K562 (cell line): ENCODE results near the gene INHBC. TPM values are rescaled to one million over a fixed set of nuclear protein-coding genes. Genes with fewer than 3 reads are reported as not detected.

Source experiments
- IFI16 ChIP-seq: fragments of 250-450 bp; sonication (Bioruptor Pico); IDR thresholded peaks from 2 replicates; pipeline ENCODE4 v2.1.2; 2022; ENCODE audit warnings: mild to moderate bottlenecking, inconsistent platforms
- MYC ChIP-seq, 2 experiments: fragments of 250-450 bp in 1 of 2; sonication (Bioruptor Pico) in 1 of 2; IDR thresholded peaks; 2 replicates each; pipeline versions ENCODE4 v1.5.1 to v1.6.1; 2012 to 2021; ENCODE audit warnings: low read depth in 2 of 2, borderline replicate concordance in 1 of 2, improper control_type of control experiment in 1 of 2, low read length in 1 of 2, mild to moderate bottlenecking in 1 of 2, moderate library complexity in 1 of 2
- NBN ChIP-seq: fragments of 450-650 bp; IDR thresholded peaks from 2 replicates; pipeline ENCODE4 v1.6.1; 2016; ENCODE audit warnings: low read depth, mild to moderate bottlenecking
- RBM25 ChIP-seq: fragments of 200-400 bp; formaldehyde crosslinking; IDR thresholded peaks from 2 replicates; pipeline ENCODE4 v1.6.1; 2018; ENCODE audit warnings: low read length, low read depth, moderate library complexity; ENCODE audit not compliant: severe bottlenecking
- RCOR1 ChIP-seq, 2 experiments: IDR thresholded peaks; 2 replicates each; pipeline ENCODE4 v1.6.1; 2012; ENCODE audit warnings: low read depth in 2 of 2, low read length in 2 of 2, borderline replicate concordance in 1 of 2, improper control_type of control experiment in 1 of 2
- ZC3H11A ChIP-seq: IDR thresholded peaks from 2 replicates; pipeline ENCODE4 v1.6.1; 2012; ENCODE audit warnings: low read depth, low read length, improper control_type of control experiment
- ZNF695 ChIP-seq: fragments of 450-650 bp; formaldehyde crosslinking; IDR thresholded peaks from 2 replicates; pipeline ENCODE4 v1.4.0; 2020; ENCODE audit warnings: mild to moderate bottlenecking, moderate library complexity
- polyA plus RNA-seq, 8 experiments: library from polyadenylated mRNA; depleted of rRNA in 4 of 8; stranded (reverse) in 5 of 8; unstranded in 3 of 8; fragments of >200 nt; fragmentation: Nextera tagmentation in 2 of 8; fragmentation: Illumina TruSeq in 1 of 8; extraction: Ambion mirVana in 2 of 8; extraction: Trizol in 1 of 8; gene quantifications; 2 replicates each; pipeline versions ENCODE4 v1.2.1 to v1.2.3, GENCODE V29; 2011 to 2014; ENCODE audit warnings: inconsistent platforms in 1 of 8, missing spikeins in 1 of 8
- total RNA-seq, 7 experiments: library from RNA; depleted of rRNA in 6 of 7; stranded (reverse); fragments of >200 nt in 6 of 7; fragmentation: Illumina TruSeq in 2 of 7; extraction: Trizol in 2 of 7; gene quantifications; 2 replicates each; pipeline versions ENCODE4 v1.2.1 to v1.2.3, GENCODE V29; 2011 to 2021; ENCODE audit warnings: low replicate concordance in 1 of 7
- TF ChIP-seq, protein P1 (sequence below), 2 experiments: IDR thresholded peaks; 2 replicates each; pipeline ENCODE4 v1.6.1; 2011; ENCODE audit warnings: borderline replicate concordance in 1 of 2, control low read depth in 1 of 2, low read depth in 1 of 2, low read length in 1 of 2, mild to moderate bottlenecking in 1 of 2, mixed read lengths in 1 of 2, moderate library complexity in 1 of 2; ENCODE audit not compliant: insufficient read depth in 1 of 2, insufficient read length in 1 of 2, poor library complexity in 1 of 2, severe bottlenecking in 1 of 2; ENCODE audit errors: extremely low read depth in 1 of 2
- TF ChIP-seq, protein P2 (sequence below), 2 experiments: fragments of 450-650 bp in 1 of 2; sonication (generic) in 1 of 2; formaldehyde crosslinking in 1 of 2; IDR thresholded peaks; 2 replicates each; pipeline versions ENCODE4 v1.7.1 to v1.9.0; 2016 to 2022; ENCODE audit warnings: inconsistent platforms in 1 of 2, mild to moderate bottlenecking in 1 of 2, missing genetic modification reagents in 1 of 2
- TF ChIP-seq, protein P3 (sequence below): fragments of 450-650 bp; IDR thresholded peaks from 2 replicates; pipeline ENCODE4 v1.6.1; 2016; ENCODE audit warnings: borderline replicate concordance
- TF ChIP-seq, protein P4 (sequence below): fragments of 250-450 bp; sonication (Bioruptor Pico); IDR thresholded peaks from 2 replicates; pipeline ENCODE4 v1.5.0; 2020; ENCODE audit warnings: mild to moderate bottlenecking

The INHBC gene
- total and polyA plus RNA-seq, 9 of the 15 experiments (the other 6 are each of a cell fraction or from before 2014, with no cell fraction given), result 0.07 to 0.24 (median 0.15) TPM; not detected in 4

DNA sequence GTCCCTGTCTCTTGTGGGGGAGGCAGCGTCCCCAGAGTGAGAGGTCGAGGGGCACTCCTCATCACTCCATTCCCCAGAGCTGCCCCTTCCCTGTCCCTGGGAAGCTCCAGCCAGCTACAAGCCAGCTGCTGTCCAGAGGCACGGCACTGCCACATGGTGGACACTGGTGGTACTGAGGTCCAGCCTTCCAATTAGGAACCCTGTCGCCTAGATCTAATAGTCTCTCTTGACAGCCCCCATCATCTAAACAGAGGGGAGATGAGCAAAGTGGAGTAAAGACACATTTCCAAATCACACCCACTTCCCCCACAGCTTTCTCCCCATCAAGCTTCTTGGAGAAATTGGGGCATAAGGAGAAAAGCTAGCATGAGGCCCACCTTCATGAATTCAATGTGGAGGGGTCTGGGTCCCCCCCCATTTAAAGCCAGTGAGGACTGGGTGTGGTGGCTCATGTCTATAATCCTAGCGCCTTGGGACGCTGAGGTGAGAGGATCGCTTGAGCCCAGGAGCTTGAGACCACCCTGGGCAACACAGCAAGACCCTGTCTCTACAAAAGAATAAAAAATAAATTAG lies 18.4 kb downstream of the INHBC start (continued):
- TF ChIP-seq, protein P1, sequence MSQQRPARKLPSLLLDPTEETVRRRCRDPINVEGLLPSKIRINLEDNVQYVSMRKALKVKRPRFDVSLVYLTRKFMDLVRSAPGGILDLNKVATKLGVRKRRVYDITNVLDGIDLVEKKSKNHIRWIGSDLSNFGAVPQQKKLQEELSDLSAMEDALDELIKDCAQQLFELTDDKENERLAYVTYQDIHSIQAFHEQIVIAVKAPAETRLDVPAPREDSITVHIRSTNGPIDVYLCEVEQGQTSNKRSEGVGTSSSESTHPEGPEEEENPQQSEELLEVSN (IDR thresholded peaks at IDR 0.05; ENCODE audit: borderline replicate concordance in 1 of 2, extremely low read depth in 1 of 2, insufficient read depth in 1 of 2, insufficient read length in 1 of 2, low read depth in 1 of 2, low read length in 1 of 2, poor library complexity in 1 of 2, severe bottlenecking in 1 of 2), result no peak
- TF ChIP-seq IFI16 (CRISPR knock-in tag), result no peak
- TF ChIP-seq ZNF695, result no peak
- TF ChIP-seq MYC (IDR thresholded peaks at IDR 0.05; ENCODE audit: low read depth, low read length), result peak; percentile 57; the same call in 1 of the 2 replicates
- TF ChIP-seq MYC (CRISPR knock-in tag; IDR thresholded peaks at IDR 0.05; ENCODE audit: borderline replicate concordance, low read depth), result 0 out of 2 replicates have a peak, but pooled peaks have one; percentile 15
- no peak for TF ChIP-seq ZC3H11A
- TF ChIP-seq, protein P2, sequence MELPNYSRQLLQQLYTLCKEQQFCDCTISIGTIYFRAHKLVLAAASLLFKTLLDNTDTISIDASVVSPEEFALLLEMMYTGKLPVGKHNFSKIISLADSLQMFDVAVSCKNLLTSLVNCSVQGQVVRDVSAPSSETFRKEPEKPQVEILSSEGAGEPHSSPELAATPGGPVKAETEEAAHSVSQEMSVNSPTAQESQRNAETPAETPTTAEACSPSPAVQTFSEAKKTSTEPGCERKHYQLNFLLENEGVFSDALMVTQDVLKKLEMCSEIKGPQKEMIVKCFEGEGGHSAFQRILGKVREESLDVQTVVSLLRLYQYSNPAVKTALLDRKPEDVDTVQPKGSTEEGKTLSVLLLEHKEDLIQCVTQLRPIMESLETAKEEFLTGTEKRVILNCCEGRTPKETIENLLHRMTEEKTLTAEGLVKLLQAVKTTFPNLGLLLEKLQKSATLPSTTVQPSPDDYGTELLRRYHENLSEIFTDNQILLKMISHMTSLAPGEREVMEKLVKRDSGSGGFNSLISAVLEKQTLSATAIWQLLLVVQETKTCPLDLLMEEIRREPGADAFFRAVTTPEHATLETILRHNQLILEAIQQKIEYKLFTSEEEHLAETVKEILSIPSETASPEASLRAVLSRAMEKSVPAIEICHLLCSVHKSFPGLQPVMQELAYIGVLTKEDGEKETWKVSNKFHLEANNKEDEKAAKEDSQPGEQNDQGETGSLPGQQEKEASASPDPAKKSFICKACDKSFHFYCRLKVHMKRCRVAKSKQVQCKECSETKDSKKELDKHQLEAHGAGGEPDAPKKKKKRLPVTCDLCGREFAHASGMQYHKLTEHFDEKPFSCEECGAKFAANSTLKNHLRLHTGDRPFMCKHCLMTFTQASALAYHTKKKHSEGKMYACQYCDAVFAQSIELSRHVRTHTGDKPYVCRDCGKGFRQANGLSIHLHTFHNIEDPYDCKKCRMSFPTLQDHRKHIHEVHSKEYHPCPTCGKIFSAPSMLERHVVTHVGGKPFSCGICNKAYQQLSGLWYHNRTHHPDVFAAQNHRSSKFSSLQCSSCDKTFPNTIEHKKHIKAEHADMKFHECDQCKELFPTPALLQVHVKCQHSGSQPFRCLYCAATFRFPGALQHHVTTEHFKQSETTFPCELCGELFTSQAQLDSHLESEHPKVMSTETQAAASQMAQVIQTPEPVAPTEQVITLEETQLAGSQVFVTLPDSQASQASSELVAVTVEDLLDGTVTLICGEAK (IDR thresholded peaks at IDR 0.05), result no peak
- TF ChIP-seq, protein P2 (CRISPR knock-in tag; IDR thresholded peaks at IDR 0.05), result no peak
- no peak for TF ChIP-seq RBM25
- TF ChIP-seq, protein P3, sequence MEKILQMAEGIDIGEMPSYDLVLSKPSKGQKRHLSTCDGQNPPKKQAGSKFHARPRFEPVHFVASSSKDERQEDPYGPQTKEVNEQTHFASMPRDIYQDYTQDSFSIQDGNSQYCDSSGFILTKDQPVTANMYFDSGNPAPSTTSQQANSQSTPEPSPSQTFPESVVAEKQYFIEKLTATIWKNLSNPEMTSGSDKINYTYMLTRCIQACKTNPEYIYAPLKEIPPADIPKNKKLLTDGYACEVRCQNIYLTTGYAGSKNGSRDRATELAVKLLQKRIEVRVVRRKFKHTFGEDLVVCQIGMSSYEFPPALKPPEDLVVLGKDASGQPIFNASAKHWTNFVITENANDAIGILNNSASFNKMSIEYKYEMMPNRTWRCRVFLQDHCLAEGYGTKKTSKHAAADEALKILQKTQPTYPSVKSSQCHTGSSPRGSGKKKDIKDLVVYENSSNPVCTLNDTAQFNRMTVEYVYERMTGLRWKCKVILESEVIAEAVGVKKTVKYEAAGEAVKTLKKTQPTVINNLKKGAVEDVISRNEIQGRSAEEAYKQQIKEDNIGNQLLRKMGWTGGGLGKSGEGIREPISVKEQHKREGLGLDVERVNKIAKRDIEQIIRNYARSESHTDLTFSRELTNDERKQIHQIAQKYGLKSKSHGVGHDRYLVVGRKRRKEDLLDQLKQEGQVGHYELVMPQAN, result no peak
- TF ChIP-seq RCOR1 (IDR thresholded peaks at IDR 0.05; ENCODE audit: borderline replicate concordance in 1 of 2, low read depth in 2 of 2, low read length in 2 of 2), result 0 out of 4 replicates have a peak, but pooled peaks of 1 of the 2 experiments have one; percentile 37
- TF ChIP-seq NBN, result peak; percentile 52; the same call in 1 of the 2 replicates
- TF ChIP-seq, protein P4, sequence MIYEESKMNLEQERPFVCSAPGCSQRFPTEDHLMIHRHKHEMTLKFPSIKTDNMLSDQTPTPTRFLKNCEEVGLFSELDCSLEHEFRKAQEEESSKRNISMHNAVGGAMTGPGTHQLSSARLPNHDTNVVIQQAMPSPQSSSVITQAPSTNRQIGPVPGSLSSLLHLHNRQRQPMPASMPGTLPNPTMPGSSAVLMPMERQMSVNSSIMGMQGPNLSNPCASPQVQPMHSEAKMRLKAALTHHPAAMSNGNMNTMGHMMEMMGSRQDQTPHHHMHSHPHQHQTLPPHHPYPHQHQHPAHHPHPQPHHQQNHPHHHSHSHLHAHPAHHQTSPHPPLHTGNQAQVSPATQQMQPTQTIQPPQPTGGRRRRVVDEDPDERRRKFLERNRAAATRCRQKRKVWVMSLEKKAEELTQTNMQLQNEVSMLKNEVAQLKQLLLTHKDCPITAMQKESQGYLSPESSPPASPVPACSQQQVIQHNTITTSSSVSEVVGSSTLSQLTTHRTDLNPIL (CRISPR knock-in tag), result no peak
